NOMO-1 (cell line): ENCODE results near the gene FSCN2.
"Not testable (repeated sequence)": the region's sequence is repeated elsewhere in the genome, so short reads cannot be mapped to it uniquely, and the experiment has no call there.

Experiments
- DNase-seq, 2 experiments: peaks; one replicate each; lab custom pipeline; 2025; ENCODE audit not compliant: unreplicated experiment in 2 of 2; lab: John Stamatoyannopoulos, UW

Gene FSCN2

GRCh38 chr17:81573794-81574642, 45.8 kb downstream of the FSCN2 start:
- DNase-seq: no peak

- no peak for DNase-seq
Measured at GRCh38 chr17:81574643-81574956, 46.4 kb downstream of the FSCN2 start.

GRCh38 chr17:81575836-81576235, 47.7 kb downstream of the FSCN2 start:
- DNase-seq: no peak

- DNase-seq: no peak
Measured at GRCh38 chr17:81576621-81577277, 48.6 kb downstream of the FSCN2 start.

- peak; percentile 66 to 90 for DNase-seq
Measured at GRCh38 chr17:81577278-81578000, 49.3 kb downstream of the FSCN2 start.

GRCh38 chr17:81578038-81578441, 49.9 kb downstream of the FSCN2 start:
- no peak for DNase-seq

- no peak for DNase-seq
Measured at GRCh38 chr17:81578561-81579225, 50.5 kb downstream of the FSCN2 start.

GRCh38 chr17:81579298-81579697, 51.1 kb downstream of the FSCN2 start:
- DNase-seq: no peak

GRCh38 chr17:81579821-81580321, 51.7 kb downstream of the FSCN2 start:
- DNase-seq: no peak

- DNase-seq: no peak
Measured at GRCh38 chr17:81580481-81580880, 52.3 kb downstream of the FSCN2 start.

- no peak for DNase-seq
Measured at GRCh38 chr17:81581758-81582157, 53.6 kb downstream of the FSCN2 start.

GRCh38 chr17:81582341-81582740, 54.2 kb downstream of the FSCN2 start:
- DNase-seq: no peak

- no peak for DNase-seq
Measured at GRCh38 chr17:81582749-81583148, 54.6 kb downstream of the FSCN2 start.

- DNase-seq: no peak
Measured at GRCh38 chr17:81583589-81584342, 55.6 kb downstream of the FSCN2 start.

- not testable (repeated sequence) for DNase-seq
Measured at GRCh38 chr17:81584771-81585170, 56.6 kb downstream of the FSCN2 start.

- no peak for DNase-seq
Measured at GRCh38 chr17:81586096-81586495, 57.9 kb downstream of the FSCN2 start.
